ENCODE data around the gene PROX1.

GRCh38 chr1:214068979-214069378 lies 81.2 kb downstream of the PROX1 start:
- TF ChIP-seq EZH2 (IDR thresholded peaks at IDR 0.05; ENCODE audit: borderline replicate concordance, low read length) (no peak), CTCF (IDR thresholded peaks at IDR 0.05; ENCODE audit: low read length) (no peak)
